Large intestine (tissue), 3 donors: Measurements from ENCODE around the gene MARCHF2. TPM values are rescaled to one million over a fixed set of nuclear protein-coding genes. Genes with fewer than 3 reads are reported as not detected.

Experiments used
- DNase-seq, 2 donors: peaks; one replicate each; pipeline versions ENCODE4 v3.0.0 to v3.0.0-alpha.2; 2013
- H3K27ac ChIP-seq: one replicate; pipeline ENCODE4 v1.5.1; 2013; ENCODE audit warnings: low read length
- H3K27me3 ChIP-seq: 2 replicates; pipeline ENCODE4 v1.6.1; 2013; ENCODE audit warnings: low read length; ENCODE audit not compliant: control insufficient read depth, insufficient read depth
- H3K36me3 ChIP-seq: 2 replicates; pipeline ENCODE4 v1.6.1; 2013; ENCODE audit warnings: low read length; ENCODE audit not compliant: control insufficient read depth, insufficient read depth
- H3K4me1 ChIP-seq: one replicate; pipeline ENCODE4 v1.6.1; 2013; ENCODE audit warnings: low read length; ENCODE audit not compliant: control insufficient read depth, insufficient read depth
- H3K4me3 ChIP-seq: one replicate; pipeline ENCODE4 v1.5.1; 2013; ENCODE audit warnings: low read length
- H3K9me3 ChIP-seq: one replicate; pipeline ENCODE4 v1.6.1; 2013; ENCODE audit warnings: mild to moderate bottlenecking, low read depth, low read length, moderate library complexity; ENCODE audit not compliant: control insufficient read depth
- whole genome bisulfite sequencing: methylation state at CpG from one replicate; pipeline ENCODE4 v1.1.5; 2013; ENCODE audit warnings: low lambda C conversion rate; ENCODE audit not compliant: insufficient coverage; 5-methylcytosine and 5-hydroxymethylcytosine counted together
- polyA plus RNA-seq: library from polyadenylated mRNA; unstranded; fragments of 120-200 nt; gene quantifications from one replicate; pipeline ENCODE4 v1.2.1, GENCODE V29; 2013

MARCHF2 gene
- polyA plus RNA-seq, 1 donor: 12.5 TPM

DNA sequence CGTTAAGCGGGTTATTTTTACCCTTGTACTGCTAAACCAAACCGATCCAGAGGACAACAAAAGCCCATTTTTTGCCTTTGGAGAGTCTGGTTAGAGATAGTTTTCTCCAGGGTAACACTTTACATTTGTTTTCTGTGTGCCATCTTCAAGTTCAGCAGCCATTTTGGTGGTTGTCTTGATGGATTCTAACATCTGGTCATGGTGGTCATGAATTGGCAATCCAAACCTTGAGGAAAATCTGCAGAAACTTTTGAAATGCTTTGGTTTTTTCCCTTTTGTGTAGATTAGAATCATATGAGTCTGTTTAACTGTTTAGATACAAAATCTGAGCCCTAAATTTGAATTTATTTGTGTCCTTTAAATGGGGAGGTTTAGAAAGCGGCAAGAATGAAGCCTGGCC, 48.3 kb downstream of the MARCHF2 start:
- H3K27me3 ChIP-seq: no peaks in the 10 kb centered on the region
- H3K4me3 ChIP-seq: no peak overlapping the region
- peaks cover 9% of the 10 kb centered on the region for H3K4me1 ChIP-seq
- no peak for DNase-seq
- H3K9me3 ChIP-seq: no peaks in the 10 kb centered on the region
- peaks cover 62% of the 10 kb centered on the region for H3K36me3 ChIP-seq
- no CpG with 5 or more reads among the region's 4 CpGs for WGBS
- no peak overlapping the region for H3K27ac ChIP-seq

DNA sequence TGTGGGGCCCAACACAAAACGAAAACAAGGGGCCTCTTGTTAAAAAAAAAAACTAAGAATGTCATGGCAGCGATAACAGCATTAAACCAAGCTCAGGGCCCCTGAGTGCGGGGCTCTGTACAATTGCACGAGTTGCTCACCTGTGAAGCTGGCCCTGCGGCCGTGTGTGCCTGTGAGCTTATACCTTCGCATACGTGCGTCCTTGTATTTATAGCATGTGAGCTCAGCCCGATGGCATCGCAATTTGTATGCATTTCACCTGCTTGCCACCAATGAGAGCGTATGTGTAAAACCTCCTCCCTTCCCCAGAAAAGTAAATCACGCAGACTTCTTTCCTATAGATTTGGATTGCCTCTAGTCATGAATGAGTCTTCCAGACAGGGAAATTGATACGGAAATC, 48.8 kb downstream of the MARCHF2 start:
- Histone ChIP-seq H3K27me3 (no peaks in the 10 kb centered on the region), H3K36me3 (peaks cover 62% of the 10 kb centered on the region), H3K27ac (no peak overlapping the region), H3K9me3 (no peaks in the 10 kb centered on the region), H3K4me3 (no peak overlapping the region), H3K4me1 (peaks cover 9% of the 10 kb centered on the region)
- WGBS: 80% methylated on average over 1 of the region's 14 CpGs
- DNase-seq: no peak

DNA sequence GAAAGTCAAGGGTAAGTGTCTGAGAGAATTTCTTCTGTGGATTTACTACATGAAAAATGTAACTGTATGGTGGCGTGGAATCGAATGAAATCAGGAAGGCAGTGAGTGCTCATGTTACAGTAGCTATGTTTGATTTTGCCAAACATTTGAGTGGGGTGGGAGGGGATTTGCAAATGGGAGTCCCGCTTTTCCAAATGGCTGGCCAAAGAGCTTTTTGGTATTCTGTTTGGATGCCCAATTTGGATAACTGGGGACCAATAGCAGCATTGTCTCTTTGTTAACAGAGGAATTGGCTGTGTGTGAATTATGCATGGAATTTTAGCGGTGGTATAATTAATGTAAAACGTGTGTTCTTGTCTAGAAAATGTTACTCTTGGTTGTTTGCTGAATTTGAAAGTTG, 49.5 kb downstream of the MARCHF2 start:
- no peak overlapping the region for H3K4me3 ChIP-seq
- no peak for DNase-seq
- H3K27me3 ChIP-seq: no peaks in the 10 kb centered on the region
- 40% methylated on average over 1 of the region's 5 CpGs for WGBS
- no peaks in the 10 kb centered on the region for H3K9me3 ChIP-seq
- H3K4me1 ChIP-seq: peaks cover 9% of the 10 kb centered on the region
- H3K27ac ChIP-seq: no peak overlapping the region
- H3K36me3 ChIP-seq: peaks cover 64% of the 10 kb centered on the region

- Histone ChIP-seq H3K27me3 (no peaks in the 10 kb centered on the region), H3K27ac (no peak overlapping the region), H3K4me1 (peaks cover 9% of the 10 kb centered on the region), H3K36me3 (peaks cover 63% of the 10 kb centered on the region), H3K4me3 (no peak overlapping the region), H3K9me3 (no peaks in the 10 kb centered on the region)
- no peak for DNase-seq
- no CpG with 5 or more reads among the region's 8 CpGs for WGBS
Measured at GRCh38 chr19:8463365-8463764, 50.3 kb downstream of the MARCHF2 start.

DNA sequence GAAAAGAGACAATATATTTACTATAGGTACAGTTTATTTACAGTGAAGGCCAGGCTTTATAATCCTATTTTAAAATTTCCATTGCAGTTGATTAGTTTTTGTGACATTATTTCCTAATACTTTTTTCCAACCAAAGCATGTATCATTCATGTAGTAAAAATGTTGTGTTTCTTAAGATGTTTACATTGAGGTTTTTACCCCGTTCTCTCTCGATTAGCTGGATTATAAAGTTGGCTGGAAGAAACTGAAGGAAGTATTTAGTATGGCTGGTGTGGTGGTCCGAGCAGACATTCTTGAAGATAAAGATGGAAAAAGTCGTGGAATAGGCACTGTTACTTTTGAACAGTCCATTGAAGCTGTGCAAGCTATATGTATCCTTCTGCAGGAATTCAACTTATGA, 52.9 kb downstream of the MARCHF2 start:
- no peak overlapping the region for H3K4me3 ChIP-seq
- DNase-seq: no peak
- no peaks in the 10 kb centered on the region for H3K9me3 ChIP-seq
- no peaks in the 10 kb centered on the region for H3K4me1 ChIP-seq
- peaks cover 83% of the 10 kb centered on the region for H3K36me3 ChIP-seq
- H3K27me3 ChIP-seq: no peaks in the 10 kb centered on the region
- no peak overlapping the region for H3K27ac ChIP-seq
- no CpG with 5 or more reads among the region's 4 CpGs for WGBS

DNA sequence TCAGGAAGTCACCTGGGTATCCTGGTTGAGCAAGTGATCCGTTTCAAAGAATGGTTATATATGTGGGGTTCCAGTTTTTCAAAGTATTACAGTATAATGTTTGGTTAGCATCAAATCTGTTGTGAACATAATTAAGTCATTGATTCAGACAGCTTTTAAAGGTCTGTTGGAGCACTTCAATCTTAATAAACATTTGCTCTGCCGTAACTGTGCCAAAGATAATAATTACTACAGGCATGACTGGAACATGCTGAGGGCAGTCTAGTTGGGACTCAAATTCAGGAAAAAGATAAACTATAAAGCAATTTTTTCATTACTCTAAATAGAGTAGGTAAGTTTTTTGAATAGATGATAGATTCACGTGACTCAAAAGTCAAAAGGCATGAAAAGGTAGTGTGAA, 55.0 kb downstream of the MARCHF2 start:
- WGBS: no CpG with 5 or more reads among the region's 3 CpGs
- Histone ChIP-seq H3K27ac (no peak overlapping the region), H3K9me3 (no peaks in the 10 kb centered on the region), H3K4me1 (no peaks in the 10 kb centered on the region), H3K4me3 (no peak overlapping the region), H3K27me3 (no peaks in the 10 kb centered on the region), H3K36me3 (peaks cover 88% of the 10 kb centered on the region)
- DNase-seq: no peak

GRCh38 chr19:8468761-8469373, 55.8 kb downstream of the MARCHF2 start:
- Histone ChIP-seq H3K27ac (no peak overlapping the region), H3K27me3 (no peaks in the 10 kb centered on the region), H3K9me3 (no peaks in the 10 kb centered on the region), H3K36me3 (peaks cover 88% of the 10 kb centered on the region), H3K4me1 (no peaks in the 10 kb centered on the region), H3K4me3 (no peak overlapping the region)
- DNase-seq: no peak
- WGBS: 96% methylated on average over 5 of the region's 8 CpGs

GRCh38 chr19:8469613-8470368, 56.7 kb downstream of the MARCHF2 start:
- H3K4me3 ChIP-seq: no peak overlapping the region
- 40% methylated on average over 1 of the region's 13 CpGs for WGBS
- H3K9me3 ChIP-seq: no peaks in the 10 kb centered on the region
- H3K27ac ChIP-seq: no peak overlapping the region
- no peaks in the 10 kb centered on the region for H3K4me1 ChIP-seq
- no peaks in the 10 kb centered on the region for H3K27me3 ChIP-seq
- peaks cover 87% of the 10 kb centered on the region for H3K36me3 ChIP-seq
- no peak for DNase-seq

DNA sequence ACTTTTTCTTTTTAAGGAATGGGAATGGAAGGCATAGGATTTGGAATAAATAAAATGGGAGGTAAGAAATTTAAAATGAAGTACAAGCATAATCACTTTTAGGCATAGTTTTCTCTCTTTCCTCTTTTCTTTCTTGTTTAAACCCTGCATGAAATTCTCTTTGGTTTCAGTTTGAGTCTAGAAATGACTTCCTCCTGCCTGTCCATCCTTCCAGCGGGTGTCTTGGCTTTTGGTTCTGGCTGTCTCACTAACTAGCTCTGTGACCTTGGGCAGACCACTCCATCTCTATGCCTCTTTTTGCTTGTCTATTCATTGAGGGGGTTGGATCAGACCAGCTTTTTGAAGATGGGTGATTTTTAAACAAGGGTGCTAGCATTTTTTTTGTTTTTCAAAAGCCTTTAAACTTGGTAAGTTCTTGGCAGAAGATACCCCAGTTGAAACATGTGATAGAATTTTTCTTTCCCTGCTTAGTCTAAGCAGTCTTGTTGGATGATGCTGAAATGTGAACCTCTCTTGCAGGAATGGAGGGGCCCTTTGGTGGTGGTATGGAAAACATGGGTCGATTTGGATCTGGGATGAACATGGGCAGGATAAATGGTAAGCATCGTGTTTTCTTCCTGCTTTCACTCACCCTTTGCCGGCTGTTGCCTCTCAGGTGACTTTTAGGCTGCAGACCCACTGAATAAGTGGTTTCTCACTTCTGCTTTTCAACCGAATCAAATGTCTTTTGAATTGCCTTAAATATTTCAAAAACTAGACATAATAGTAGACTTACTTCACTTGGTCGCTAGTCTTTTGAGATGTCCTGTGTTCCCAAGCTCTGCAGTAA, 60.8 kb downstream of the MARCHF2 start:
- WGBS: no CpG with 5 or more reads among the region's 6 CpGs
- Histone ChIP-seq H3K36me3 (peaks cover 88% of the 10 kb centered on the region), H3K4me3 (no peak overlapping the region), H3K27ac (no peak overlapping the region), H3K27me3 (no peaks in the 10 kb centered on the region), H3K4me1 (no peaks in the 10 kb centered on the region), H3K9me3 (no peaks in the 10 kb centered on the region)
- DNase-seq: no peak

- Histone ChIP-seq H3K4me1 (no peaks in the 10 kb centered on the region), H3K36me3 (peaks cover 83% of the 10 kb centered on the region), H3K4me3 (no peak overlapping the region), H3K9me3 (no peaks in the 10 kb centered on the region), H3K27me3 (no peaks in the 10 kb centered on the region), H3K27ac (no peak overlapping the region)
- no CpG with 5 or more reads among the region's 1 CpG for WGBS
- no peak for DNase-seq
Measured at GRCh38 chr19:8475005-8475404, 61.9 kb downstream of the MARCHF2 start.
